Neutrophil (primary cell): Measurements from ENCODE around the gene SLC35B1.
"Not testable (repeated sequence)": the region's sequence is repeated elsewhere in the genome, so short reads cannot be mapped to it uniquely, and the experiment has no call there.

Experiments
- H3K27ac ChIP-seq: fragments of 200-600 bp; sonication (generic); 2 replicates; pipeline ENCODE4 v1.5.1; 2016; ENCODE audit warnings: mild to moderate bottlenecking, moderate library complexity
- H3K27me3 ChIP-seq: fragments of 200-600 bp; sonication (generic); 2 replicates; pipeline ENCODE4 v1.6.0; 2016; ENCODE audit warnings: mild to moderate bottlenecking
- H3K36me3 ChIP-seq: fragments of 200-600 bp; sonication (generic); 2 replicates; pipeline ENCODE4 v1.5.1; 2017
- H3K4me1 ChIP-seq, 2 experiments: fragments of 200-600 bp in 1 of 2; sonication (generic) in 1 of 2; 1 replicate in 1 of 2; 2 replicates in 1 of 2; pipeline versions ENCODE4 v1.5.1 to v1.6.1; 2013 to 2016; ENCODE audit warnings: low read depth in 1 of 2, low read length in 1 of 2, mild to moderate bottlenecking in 1 of 2, moderate library complexity in 1 of 2; ENCODE audit not compliant: control insufficient read depth in 1 of 2, insufficient read depth in 1 of 2
- H3K4me3 ChIP-seq, 2 experiments: fragments of 200-600 bp in 1 of 2; sonication (generic) in 1 of 2; 1 replicate in 1 of 2; 2 replicates in 1 of 2; pipeline ENCODE4 v1.5.1; 2013 to 2016; ENCODE audit warnings: low read depth in 1 of 2, low read length in 1 of 2, mild to moderate bottlenecking in 1 of 2, moderate library complexity in 1 of 2
- H3K9me3 ChIP-seq: fragments of 200-600 bp; sonication (generic); 2 replicates; pipeline ENCODE4 v1.5.1; 2016
- TF ChIP-seq, protein P1 (sequence below): fragments of 200-600 bp; sonication (generic); IDR thresholded peaks from 2 replicates; pipeline ENCODE4 v1.5.1; 2016; ENCODE audit warnings: antibody characterized with exemption

The SLC35B1 gene

GRCh38 chr17:49677134-49677932, 30.4 kb downstream of the SLC35B1 start:
- TF ChIP-seq, protein P1, sequence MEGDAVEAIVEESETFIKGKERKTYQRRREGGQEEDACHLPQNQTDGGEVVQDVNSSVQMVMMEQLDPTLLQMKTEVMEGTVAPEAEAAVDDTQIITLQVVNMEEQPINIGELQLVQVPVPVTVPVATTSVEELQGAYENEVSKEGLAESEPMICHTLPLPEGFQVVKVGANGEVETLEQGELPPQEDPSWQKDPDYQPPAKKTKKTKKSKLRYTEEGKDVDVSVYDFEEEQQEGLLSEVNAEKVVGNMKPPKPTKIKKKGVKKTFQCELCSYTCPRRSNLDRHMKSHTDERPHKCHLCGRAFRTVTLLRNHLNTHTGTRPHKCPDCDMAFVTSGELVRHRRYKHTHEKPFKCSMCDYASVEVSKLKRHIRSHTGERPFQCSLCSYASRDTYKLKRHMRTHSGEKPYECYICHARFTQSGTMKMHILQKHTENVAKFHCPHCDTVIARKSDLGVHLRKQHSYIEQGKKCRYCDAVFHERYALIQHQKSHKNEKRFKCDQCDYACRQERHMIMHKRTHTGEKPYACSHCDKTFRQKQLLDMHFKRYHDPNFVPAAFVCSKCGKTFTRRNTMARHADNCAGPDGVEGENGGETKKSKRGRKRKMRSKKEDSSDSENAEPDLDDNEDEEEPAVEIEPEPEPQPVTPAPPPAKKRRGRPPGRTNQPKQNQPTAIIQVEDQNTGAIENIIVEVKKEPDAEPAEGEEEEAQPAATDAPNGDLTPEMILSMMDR: no peak
- no peaks in the 10 kb centered on the region for H3K27me3 ChIP-seq

GRCh38 chr17:49676276-49676868, 31.4 kb downstream of the SLC35B1 start:
- H3K36me3 ChIP-seq: peaks cover 4% of the 10 kb centered on the region
- H3K4me1 ChIP-seq: peaks cover 24 to 37% of the 10 kb centered on the region in 2 experiments
- H3K9me3 ChIP-seq: no peaks in the 10 kb centered on the region
- H3K27me3 ChIP-seq: no peaks in the 10 kb centered on the region
- peak overlapping the region; percentile 73 to 83 for H3K4me3 ChIP-seq
- H3K27ac ChIP-seq: peak overlapping the region; percentile 98
- TF ChIP-seq, protein P1: no peak

More at GRCh38 chr17:49677134-49677932, 30.4 kb downstream of the SLC35B1 start:
- peak overlapping the region; percentile 98 for H3K27ac ChIP-seq
- H3K4me1 ChIP-seq: peaks cover 24 to 38% of the 10 kb centered on the region in 2 experiments
- peak overlapping the region; percentile 73 to 83 for H3K4me3 ChIP-seq
- peaks cover 4% of the 10 kb centered on the region for H3K36me3 ChIP-seq
- H3K9me3 ChIP-seq: no peaks in the 10 kb centered on the region

DNA sequence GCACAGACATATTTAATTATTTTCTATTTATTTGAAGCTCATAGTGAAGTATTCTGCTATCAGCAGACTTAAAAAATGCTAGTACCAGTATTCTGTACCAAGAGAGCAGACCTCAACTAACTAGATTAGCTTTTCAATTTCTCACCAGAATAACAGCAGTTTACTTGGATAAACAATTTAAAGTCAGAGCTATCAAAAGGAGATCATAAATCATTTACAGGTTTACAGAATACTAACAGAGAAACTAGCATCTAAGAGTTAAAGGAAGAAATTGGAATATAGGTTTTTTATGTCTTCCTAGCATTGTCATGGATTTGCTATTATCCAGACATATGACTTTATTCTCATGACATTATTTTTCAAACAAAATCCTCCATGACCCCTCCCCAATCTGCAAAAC, 33.3 kb downstream of the SLC35B1 start:
- H3K4me3 ChIP-seq: no peak overlapping the region
- TF ChIP-seq, protein P1: no peak
- peaks cover 4% of the 10 kb centered on the region for H3K36me3 ChIP-seq
- H3K27ac ChIP-seq: peak overlapping the region; percentile 98
- H3K4me1 ChIP-seq: peaks cover 37 to 53% of the 10 kb centered on the region in 2 experiments
- no peaks in the 10 kb centered on the region for H3K9me3 ChIP-seq
- H3K27me3 ChIP-seq: no peaks in the 10 kb centered on the region

- H3K4me3 ChIP-seq, H3K9me3 ChIP-seq, H3K27me3 ChIP-seq, H3K36me3 ChIP-seq: not testable (repeated sequence)
- Histone ChIP-seq H3K27ac (peak overlapping the region; percentile 11), H3K4me1 (peaks cover 37 to 53% of the 10 kb centered on the region in 2 experiments)
Observed at GRCh38 chr17:49673679-49674078, 34.1 kb downstream of the SLC35B1 start.

DNA sequence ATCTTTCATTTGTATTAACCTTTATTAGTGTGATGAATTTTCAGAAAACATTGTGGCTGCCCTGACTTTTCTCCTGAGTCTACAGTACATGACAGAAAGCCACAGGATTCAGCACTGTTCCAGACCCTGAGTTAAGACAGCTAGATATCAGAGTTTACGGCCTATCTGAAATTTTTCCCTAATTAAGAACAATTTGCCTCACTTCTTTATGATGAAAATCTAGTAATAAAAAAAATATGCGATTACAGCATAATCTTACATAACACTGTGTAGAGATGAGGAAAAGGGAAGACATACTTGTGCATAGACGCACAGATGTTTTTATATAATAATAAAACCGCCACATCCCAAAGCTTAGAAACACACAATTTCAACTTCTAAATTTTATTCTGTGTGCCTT, 37.1 kb downstream of the SLC35B1 start:
- H3K4me3 ChIP-seq: no peak overlapping the region
- H3K27ac ChIP-seq: peak overlapping the region; percentile 61
- H3K27me3 ChIP-seq: no peaks in the 10 kb centered on the region
- TF ChIP-seq, protein P1: no peak
- H3K36me3 ChIP-seq: peaks cover 3% of the 10 kb centered on the region
- no peaks in the 10 kb centered on the region for H3K9me3 ChIP-seq
- peaks cover 29 to 40% of the 10 kb centered on the region in 2 experiments for H3K4me1 ChIP-seq

GRCh38 chr17:49670002-49670401, 37.8 kb downstream of the SLC35B1 start:
- TF ChIP-seq, protein P1: no peak
- Histone ChIP-seq H3K9me3 (no peaks in the 10 kb centered on the region), H3K27me3 (no peaks in the 10 kb centered on the region), H3K27ac (peak overlapping the region; percentile 61), H3K36me3 (no peaks in the 10 kb centered on the region), H3K4me1 (peaks cover 27 to 36% of the 10 kb centered on the region in 2 experiments), H3K4me3 (no peak overlapping the region)
